Hematopoietic multipotent progenitor cell (in vitro differentiated cells): ENCODE results near the gene GPRIN3. TPM values are rescaled to one million over a fixed set of nuclear protein-coding genes. Genes with fewer than 3 reads are reported as not detected.
A peak's percentile ranks its signal among the peaks of the same experiment; 100 is the strongest.
"Not testable (repeated sequence)": the region's sequence is repeated elsewhere in the genome, so short reads cannot be mapped to it uniquely, and the experiment has no call there.

ENCODE experiments used
- DNase-seq, 3 donors: peaks; one replicate each; pipeline ENCODE4 v3.0.0-alpha.2; 2011 to 2015; ENCODE audit warnings: low read depth in 2 of 3, low spot score in 2 of 3
- total RNA-seq: library from RNA; depleted of rRNA; stranded (reverse); fragments of >200 nt; gene quantifications from one replicate; pipeline ENCODE4 v1.2.3, GENCODE V29; 2012

Gene GPRIN3
- total RNA-seq, 1 donor, result 2.7 TPM

DNA sequence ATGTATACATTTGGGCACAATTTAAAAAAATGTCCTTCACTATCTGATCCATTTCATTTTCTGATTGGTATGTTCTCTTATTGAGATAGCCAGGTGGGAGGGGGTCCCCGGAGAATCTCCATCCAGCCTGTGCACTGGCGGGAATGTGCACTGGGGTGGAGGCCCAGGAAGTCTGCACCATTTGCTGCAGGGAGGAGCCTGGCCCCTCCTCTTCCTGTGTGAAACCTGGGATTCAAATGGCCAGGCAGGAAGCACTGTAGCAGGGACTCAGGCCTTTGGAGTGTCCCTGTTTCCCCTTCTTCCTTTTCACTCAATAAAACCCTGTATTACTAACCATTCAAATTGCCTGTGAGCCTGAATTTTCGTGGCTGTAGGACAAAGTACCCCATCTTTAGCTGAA is 44.3 kb downstream of the GPRIN3 start:
- no peak for DNase-seq

DNA sequence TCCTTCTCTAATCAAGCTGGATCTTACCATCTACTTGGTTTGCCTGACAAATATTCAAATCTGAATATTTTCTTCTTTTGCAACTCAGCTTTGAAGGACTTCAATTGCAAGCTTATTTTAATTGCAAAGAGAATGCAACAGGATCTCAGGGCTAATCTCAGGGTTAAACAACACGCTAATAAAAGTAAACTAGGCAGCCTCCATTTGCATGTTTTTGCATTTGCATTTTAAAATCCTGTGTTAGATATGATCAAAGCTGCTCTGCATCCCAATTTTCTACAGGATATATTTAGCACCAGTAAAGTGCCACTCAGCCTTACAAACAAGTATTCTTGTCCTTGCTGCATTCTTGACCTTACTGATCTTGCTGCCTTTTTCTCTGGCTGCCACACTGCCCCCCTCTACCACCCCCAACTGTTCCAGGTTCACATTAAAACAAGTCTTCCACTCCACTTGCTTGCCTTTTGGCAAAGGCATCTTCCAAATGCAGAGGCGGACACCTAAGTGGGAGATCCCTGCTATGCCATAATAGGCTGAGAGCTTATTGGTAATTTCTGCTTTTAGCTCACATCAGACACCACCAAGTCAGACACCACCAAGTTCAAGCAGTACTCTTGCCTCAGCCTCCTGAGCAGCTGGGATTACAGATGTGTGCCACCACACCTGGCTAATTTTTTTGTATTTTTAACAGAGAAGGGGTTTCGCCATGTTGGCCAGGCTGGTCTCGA is 48.1 kb downstream of the GPRIN3 start:
- no peak for DNase-seq

- no peak for DNase-seq
Measured at GRCh38 chr4:89258506-89258905, 49.1 kb downstream of the GPRIN3 start.

DNA sequence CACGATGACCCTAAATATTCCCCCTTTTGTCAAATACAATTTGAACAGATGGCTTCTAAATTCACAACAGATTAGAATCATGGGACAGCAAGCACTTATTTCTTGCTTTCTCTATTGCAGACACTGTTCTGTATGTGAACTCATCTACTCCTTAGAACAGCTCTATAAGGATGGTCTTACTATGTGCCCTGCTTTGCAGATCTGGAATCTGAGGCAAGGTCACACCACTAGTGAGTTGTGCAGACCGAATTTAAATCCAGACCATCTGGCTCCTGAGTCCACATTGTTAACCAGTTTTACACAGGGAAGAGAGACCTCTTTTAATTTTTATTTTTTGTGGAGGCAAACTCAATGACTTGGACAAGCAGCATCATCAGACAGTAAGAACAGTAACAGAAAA is 50.2 kb downstream of the GPRIN3 start:
- DNase-seq, result no peak

GRCh38 chr4:89256203-89256800 is 51.3 kb downstream of the GPRIN3 start:
- DNase-seq, result no peak

- DNase-seq, result peak; percentile 32 to 52 (median 44)
Measured at GRCh38 chr4:89254847-89255246, 52.8 kb downstream of the GPRIN3 start.

- not testable (repeated sequence) for DNase-seq
Measured at GRCh38 chr4:89254347-89254746, 53.3 kb downstream of the GPRIN3 start.

- DNase-seq, result no peak
Measured at GRCh38 chr4:89253935-89254334, 53.7 kb downstream of the GPRIN3 start.

GRCh38 chr4:89253311-89253710 is 54.3 kb downstream of the GPRIN3 start:
- DNase-seq, result no peak

- DNase-seq, result no peak
Measured at GRCh38 chr4:89251396-89251795, 56.2 kb downstream of the GPRIN3 start.

- no peak for DNase-seq
Measured at GRCh38 chr4:89249716-89250361, 57.8 kb downstream of the GPRIN3 start.

DNA sequence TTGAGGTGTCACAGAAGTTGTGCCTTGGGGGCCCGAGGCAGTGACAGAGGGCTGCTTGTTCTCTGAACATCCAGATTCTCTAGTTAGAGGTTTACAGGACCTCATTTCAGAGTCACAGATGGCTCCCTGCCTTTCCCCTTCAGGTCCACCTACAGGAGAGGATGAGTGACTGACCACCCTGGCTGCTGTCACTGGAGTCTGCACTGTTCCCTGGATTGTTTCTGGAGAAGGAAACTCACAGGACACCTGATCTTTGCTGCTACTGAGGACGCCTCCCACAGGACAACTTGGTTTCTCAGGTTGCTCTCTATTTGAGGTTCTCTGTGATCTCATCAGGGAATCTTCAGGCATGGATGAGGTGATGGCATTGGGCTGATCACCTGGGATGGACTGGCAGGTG is 58.3 kb downstream of the GPRIN3 start:
- DNase-seq, result no peak

- DNase-seq, result no peak
Measured at GRCh38 chr4:89248879-89249281, 58.7 kb downstream of the GPRIN3 start.

DNA sequence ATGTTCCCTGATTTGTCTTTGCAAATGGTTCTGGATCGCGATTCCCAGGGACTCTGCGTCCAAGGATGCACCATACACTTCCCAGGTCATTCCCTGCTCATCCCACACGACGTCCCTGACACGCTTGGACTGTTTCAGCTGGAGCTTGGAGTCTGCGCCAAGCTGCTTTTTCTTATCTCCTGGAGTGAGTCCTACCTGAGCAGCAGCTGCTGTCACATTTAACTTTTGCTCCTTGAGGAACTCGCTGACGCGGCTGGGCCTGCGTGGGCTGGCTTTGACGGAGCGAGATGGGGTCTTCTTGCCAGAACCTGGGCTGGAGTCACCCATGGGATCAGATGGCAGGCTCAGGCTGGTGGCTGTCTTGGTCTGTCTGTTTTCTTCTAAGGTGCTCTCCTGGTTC is 59.6 kb downstream of the GPRIN3 start:
- DNase-seq, result no peak

GRCh38 chr4:89245459-89245858 is 62.1 kb downstream of the GPRIN3 start:
- DNase-seq, result no peak

GRCh38 chr4:89243733-89244252 is 63.8 kb downstream of the GPRIN3 start:
- DNase-seq, result no peak

- peak; percentile 28 to 84 (median 49) for DNase-seq
Measured at GRCh38 chr4:89242864-89243732, 64.5 kb downstream of the GPRIN3 start.

DNA sequence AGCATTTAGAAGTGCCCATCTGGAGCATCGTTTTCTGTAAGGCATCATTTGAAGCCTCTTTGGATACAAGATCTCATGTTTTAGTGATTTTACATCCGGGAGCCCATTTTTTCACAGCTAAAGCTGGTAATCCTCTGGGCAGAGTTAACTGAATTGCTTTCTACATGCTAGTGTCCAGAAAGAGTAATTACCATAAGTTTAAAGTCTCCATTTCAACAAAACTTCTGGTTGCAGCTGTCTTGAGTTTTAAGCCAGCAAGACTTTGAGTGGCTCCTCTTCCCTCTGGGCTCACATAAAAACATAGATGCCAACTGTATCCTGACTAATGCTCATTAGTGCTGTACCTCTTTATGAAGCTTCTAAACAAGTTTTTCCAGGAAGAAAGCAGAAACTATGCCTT is 65.4 kb downstream of the GPRIN3 start:
- DNase-seq, result no peak

- DNase-seq, result no peak
Measured at GRCh38 chr4:89230271-89230670, 77.3 kb downstream of the GPRIN3 start.

GRCh38 chr4:89226665-89227574 is 80.7 kb downstream of the GPRIN3 start:
- peak; percentile 40 to 90 (median 66) for DNase-seq
